ENCODE measurements around the gene IL36RN.

DNA sequence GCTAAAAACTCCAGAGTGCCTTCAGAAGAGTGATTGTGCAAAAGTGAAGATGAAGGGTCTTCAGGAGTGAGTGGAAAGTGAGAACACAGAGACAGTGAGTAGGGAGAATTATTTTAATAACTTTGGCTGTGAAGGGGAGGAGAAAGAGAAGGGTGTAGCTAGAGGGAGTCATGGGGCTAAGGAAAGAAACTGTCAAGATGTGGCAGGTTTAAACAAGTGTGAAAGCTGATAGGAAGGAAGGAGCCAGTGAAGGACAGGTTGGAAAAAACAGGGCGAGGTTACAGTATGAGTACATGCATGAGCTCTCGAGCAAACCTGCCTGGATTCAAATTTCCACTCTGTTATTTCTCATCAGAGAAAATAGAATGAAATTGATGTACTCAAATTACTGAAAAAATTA is 26.5 kb downstream of the IL36RN start:
- TF ChIP-seq, protein P1, sequence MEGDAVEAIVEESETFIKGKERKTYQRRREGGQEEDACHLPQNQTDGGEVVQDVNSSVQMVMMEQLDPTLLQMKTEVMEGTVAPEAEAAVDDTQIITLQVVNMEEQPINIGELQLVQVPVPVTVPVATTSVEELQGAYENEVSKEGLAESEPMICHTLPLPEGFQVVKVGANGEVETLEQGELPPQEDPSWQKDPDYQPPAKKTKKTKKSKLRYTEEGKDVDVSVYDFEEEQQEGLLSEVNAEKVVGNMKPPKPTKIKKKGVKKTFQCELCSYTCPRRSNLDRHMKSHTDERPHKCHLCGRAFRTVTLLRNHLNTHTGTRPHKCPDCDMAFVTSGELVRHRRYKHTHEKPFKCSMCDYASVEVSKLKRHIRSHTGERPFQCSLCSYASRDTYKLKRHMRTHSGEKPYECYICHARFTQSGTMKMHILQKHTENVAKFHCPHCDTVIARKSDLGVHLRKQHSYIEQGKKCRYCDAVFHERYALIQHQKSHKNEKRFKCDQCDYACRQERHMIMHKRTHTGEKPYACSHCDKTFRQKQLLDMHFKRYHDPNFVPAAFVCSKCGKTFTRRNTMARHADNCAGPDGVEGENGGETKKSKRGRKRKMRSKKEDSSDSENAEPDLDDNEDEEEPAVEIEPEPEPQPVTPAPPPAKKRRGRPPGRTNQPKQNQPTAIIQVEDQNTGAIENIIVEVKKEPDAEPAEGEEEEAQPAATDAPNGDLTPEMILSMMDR (IDR thresholded peaks at IDR 0.05; ENCODE audit: insufficient read depth, low read depth, low read length), result no peak
- no peak for TF ChIP-seq EZH2 (IDR thresholded peaks at IDR 0.05; ENCODE audit: insufficient read depth, low read length)
